GM12878 (cell line): ENCODE data around the gene BTG2.

Source experiments
- CBX3 ChIP-seq: fragments of 200-600 bp; sonication (generic); IDR thresholded peaks from 2 replicates; pipeline ENCODE4 v1.6.1; 2016; ENCODE audit warnings: low read depth, borderline replicate concordance
- CTCF ChIP-seq, 3 experiments: IDR thresholded peaks in 2 of 3; conservative IDR thresholded peaks in 1 of 3; 2 replicates each; pipeline ENCODE4 v1.5.1; 2011; ENCODE audit warnings: low read depth in 3 of 3, low read length in 3 of 3, mild to moderate bottlenecking in 3 of 3, control low read depth in 2 of 3, moderate library complexity in 2 of 3, inconsistent platforms in 1 of 3, mixed read lengths in 1 of 3; ENCODE audit not compliant: control insufficient read depth in 2 of 3, insufficient read depth in 1 of 3; ENCODE audit errors: extremely low read depth in 1 of 3

GRCh38 chr1:203271962-203272632, 33.2 kb upstream of the BTG2 start:
- TF ChIP-seq CTCF (IDR thresholded peaks at IDR 0.05 in 2 of 3, conservative IDR thresholded peaks at IDR 0.05 in 1 of 3; ENCODE audit: control insufficient read depth in 2 of 3, extremely low read depth in 1 of 3, insufficient read depth in 1 of 3, low read depth in 3 of 3, low read length in 3 of 3) = no peak
- TF ChIP-seq CBX3 = no peak
